ENCODE data around the gene DPP4.

DPP4 gene

DNA sequence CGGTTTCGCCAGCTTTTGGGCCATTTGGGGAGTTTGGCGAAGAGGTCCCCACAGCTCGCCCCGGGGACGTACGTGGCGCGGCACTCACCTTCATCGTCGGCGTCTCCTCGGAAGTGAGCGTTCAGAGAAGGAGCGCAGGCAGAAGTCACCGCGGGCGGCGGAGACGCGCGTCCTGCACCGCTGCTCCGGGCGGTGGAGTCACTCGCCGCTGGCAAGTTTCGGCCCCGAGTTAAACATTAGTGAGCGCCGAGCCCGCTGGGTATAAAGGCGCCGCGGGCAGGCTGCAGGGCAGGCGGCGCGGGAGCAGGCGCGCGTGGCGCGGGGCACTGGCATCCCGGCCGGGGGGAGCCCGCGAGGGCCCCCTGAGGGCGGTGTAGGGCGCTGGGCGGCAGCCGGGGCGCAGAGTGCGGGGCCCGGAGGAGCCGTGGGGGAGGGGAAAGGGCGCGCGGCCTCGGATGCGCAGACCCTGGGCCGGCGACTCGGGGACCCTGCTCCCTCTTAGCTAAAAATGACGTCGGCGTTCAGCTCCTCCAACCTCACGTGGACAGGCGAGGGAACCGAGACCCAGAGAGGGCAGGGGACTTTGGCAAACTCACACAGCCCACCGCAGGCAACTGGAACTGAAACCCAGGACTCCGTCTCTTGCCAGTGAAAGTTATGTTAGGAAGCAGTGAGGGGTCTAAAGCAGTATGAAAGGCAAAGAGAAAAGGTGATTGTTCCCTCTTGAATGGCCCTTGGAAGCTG, at the start of gene DPP4:
DPP4 (minus strand) TSS at position 328 of the 744 bp plus-strand sequence; CDS start at position 94, 234 bp downstream.
- DNase-seq: peak in 3 of 51 donors; percentile 2 to 19 (median 6)

DNA sequence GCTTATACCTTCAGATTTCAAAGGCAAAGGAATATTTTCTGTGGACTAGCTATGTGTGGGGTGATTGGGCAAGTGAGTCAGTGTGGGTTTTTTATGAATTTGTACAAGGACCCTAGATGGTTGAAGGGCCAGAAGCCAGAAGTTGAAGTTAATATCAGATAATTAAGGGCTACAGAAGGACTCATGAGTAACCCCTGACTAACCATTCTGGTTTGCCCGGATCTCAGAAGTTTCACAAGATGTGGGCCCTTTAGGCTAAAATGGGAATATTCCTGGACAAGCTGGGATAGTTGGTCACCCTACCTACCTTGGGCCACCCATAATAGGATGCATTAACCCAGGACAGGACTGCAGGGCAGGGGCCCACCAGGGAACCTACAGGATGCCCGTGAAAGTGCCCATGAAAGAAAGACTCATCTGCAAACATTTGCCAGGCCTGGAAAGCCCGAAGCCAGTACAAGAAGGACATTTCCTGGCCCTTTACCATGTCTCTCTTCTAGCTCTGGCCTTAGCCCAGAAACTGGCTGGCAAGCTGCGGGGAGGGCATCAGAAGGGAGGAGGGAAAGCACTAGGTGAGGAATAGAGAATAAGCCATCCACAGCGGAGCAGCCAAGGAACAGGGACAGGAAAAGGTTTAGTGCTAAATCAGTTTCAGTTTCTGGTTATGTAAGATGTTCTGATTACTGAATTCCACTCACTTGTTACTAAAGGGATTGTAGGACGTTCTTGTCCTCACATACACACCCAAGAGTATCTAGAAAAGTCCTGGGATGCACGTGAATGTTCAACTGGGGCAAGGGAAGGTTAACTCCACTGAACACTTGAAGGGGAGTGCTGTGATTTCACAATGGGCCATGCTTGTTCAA, 44.4 kb upstream of the DPP4 start:
- peak in 12 of 51 donors; percentile 0 to 34 (median 6) for DNase-seq

DNA sequence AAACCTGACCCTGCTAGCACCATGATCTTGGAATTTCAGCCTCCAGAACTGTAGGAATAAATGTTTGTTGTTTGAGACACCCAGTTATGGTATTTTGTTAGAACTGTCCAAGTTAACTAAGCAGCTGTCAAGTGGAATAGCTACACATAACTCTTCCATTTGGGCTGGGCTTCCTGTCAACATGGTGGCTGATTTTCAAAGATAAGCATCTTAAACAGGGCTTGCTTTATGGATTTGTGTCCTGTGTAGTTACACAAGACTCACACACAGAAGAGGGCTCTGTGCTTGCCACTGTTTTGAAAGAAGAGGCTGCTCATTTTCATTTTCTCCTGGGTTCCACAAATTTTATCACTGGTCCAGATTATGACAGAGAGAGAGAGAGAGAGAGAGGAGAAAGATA, 42.3 kb upstream of the DPP4 start:
- no peak for DNase-seq

DNA sequence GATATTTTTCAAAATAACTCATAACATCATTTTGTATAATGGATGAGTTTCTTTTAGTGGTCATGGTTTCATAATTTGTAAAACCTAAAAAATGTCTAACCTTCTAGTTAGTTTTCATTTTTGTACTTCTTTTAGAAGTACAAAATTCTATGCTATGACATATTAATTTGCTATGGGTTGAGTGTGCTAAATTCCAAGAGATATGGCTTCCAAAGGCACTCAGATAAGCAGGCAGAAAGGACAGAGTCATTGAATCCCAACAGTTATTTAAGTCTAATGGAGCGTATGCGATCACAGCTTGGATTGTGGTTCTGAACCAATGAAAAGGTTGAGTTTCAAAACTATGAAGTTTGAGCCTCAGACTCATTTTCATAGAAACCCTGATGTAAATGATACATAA, 41.1 kb upstream of the DPP4 start:
- no peak for DNase-seq

DNA sequence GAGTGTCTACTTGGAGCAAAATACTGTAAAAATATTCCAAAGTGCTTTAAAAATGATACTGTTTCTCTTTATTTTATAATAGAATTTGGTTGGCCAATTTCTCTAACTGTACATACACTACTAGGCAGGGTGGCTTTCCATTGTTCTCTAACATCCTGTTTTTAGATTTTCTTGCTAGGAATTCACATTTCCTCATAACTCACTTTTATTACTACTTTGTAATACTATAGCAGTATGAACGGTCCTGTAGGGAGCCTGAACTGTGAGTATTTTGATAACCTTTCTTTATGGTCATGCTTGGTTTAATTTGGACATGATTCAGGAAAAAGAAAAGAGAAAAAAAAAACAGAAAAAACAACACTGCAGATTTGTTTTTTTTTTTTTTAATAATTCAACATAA, 40.3 kb upstream of the DPP4 start:
- no peak for DNase-seq

DNA sequence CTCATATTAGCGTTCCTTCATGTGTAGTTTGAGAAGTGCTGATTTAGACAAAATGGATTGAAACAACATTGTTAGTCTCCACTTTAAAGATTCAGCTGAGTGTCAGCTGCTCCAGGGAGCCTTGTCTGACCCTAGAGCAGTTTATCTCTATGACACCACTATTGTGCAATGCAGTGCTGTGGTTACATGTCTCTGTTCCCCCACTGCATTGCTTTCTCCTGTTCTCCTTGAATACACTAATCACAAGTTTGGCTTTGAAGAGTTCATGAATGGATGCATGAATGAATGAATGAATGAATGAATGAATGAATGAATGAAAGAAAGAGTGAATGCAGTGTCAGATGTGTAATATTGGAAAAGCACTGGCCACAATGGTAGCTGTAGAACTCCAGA, 39.8 kb upstream of the DPP4 start:
- no peak for DNase-seq

DNA sequence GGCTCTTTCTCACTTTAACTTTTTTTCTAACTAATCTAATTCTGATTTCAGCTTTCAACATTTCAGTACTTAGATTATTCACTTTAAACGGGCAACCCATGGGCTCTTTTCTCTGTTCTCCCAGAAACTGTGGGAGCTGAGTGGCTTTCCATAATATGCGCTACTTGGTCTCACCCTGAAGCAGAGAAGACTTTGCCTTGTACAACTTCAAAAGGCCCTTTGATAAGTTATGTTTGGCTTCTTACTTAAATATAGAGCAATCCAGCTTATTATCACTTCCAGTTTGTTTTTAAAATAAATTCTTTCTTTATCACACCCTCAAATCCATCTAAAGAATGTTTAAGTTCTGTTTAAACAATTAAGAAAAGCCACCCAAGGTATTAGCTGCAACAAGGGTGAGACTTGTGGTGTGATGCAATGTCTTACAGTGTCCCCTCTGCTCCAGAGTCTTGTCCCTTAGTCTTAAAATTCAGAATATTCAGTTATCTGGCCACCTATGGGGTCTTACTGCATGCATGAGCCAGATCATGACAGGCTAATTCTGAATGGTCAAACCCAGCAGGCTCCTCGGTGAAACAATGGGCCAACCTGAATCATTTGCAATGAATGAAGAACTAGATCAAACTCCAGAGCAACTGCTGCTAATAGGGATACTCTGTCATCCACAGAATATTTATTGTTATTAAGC, 39.2 kb upstream of the DPP4 start:
- no peak for DNase-seq

DNA sequence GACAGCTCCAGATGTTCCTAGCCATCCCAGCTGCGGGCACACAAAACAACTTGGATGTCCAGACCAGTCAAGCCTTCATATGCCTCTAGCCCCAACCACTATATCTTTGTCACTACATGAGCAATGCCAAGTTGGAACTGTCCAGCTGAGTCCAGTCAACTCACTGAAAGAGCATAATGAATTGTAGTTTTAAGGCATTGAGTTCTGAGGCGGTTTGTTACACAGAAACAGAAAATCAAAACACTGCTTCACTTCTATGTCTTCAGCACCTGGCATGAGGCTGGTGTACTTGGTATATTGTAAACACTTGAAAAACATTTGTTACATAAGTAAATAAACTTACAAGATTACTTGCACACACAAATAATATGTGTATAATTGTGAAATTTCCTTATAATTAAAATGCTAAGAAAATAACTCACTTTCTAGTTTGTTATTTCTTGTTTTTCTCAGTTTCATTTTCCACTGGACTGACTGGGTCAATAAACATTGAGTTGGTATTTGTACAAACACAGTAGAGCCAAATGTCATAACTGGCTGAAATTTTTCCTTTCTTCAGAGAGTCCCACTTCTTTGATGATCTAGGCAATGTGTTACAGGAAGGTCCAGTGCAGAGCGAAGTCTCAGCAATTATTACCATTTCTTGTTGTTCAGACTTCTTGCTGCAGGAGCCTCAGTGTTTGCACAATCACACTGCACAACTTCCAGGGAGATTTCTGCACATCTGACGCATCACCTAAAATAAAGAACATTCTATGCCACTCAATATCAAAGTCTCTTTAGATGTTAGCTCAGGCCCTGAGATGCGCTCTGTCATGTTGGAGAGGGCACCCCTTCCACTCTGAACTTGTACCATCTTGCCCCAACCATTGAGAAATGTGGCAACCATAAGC, 38.2 kb upstream of the DPP4 start:
- no peak for DNase-seq

DNA sequence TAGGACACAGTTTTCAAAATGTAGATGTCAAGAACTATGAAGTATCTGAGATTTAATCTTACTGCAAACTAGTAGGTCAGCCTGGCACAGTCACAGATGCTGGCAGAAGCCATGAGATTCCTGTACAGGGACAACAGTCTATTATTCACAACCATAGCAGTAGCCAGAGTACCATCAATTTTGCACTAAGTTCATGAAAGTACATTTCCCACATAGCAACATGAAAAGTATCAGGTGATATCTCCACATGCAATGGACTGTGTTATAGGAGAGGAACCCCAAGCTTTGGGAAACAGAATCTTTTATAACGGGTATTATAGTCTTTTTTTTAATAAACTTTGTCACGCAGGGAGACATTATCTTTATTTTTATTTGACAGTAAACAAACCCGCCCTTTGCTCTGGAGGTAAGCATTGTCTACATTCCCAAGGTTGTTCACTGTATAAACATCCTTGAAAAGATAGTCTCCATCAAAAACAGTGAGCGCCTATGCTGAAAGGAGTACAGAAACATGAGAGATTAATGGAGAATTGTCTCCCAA, 33.4 kb upstream of the DPP4 start:
- DNase-seq: no peak

DNA sequence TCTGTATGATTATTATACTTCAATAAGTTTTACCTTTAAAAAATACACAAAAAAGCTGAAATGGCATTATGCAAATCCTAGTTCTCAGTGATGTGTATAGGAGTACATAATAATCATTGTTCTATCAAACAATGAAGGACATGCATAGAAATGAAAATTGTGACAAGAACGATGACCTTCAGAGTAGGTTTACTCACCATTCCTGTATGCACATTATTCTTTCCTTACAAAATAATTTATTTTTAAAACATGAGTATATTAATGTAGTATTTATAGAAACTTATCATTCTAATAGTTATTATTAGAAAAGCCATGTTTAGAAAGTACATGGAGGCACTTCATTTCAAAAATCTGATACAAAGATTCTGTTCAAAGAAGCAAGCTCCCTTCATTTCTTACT, 32.7 kb upstream of the DPP4 start:
- DNase-seq: no peak

DNA sequence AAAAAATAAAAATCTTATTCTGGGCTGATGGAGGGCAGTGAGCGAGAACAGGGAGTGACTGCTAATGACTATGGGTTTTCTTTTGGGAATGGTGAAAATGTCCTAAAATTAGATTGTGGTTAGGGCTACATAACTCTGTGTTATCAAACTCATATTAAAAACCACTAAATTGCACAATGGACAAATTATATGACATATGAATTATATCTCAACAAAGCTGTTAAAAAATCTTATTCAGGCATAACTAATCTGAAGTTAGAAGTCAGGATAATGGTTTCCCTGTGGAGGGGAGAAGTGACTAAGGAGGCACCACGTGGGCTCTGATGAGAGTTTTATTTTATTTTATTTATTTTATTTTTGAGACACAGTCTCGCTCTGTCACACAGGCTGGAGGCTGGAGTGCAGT, 32.1 kb upstream of the DPP4 start:
- DNase-seq: no peak

DNA sequence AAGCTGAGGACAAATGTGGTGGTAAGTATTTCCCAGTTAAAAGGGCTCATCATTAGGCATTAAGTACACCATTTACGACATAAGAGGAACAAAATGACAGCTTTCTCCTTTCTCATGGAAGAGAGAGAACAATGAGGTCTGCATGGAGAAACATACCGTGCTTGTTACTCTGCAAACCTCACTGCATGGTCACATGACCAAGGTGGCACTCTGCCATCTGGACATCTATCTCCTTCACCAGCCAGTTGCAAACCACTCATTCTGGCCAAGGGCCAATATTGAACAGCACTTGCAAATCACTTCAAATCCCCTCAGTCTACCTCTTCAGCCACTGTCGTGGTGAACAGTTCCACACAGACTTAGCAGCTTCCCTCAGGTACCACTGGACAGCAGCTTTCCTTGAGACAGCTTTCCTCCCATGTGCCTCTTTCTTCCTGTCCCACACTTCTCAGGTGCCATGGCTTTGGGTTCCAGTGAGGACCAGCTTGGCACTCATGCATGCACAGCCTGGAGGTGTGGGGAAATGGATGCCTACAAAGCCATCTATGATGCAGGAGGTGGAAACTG, 29.5 kb upstream of the DPP4 start:
- no peak for DNase-seq

DNA sequence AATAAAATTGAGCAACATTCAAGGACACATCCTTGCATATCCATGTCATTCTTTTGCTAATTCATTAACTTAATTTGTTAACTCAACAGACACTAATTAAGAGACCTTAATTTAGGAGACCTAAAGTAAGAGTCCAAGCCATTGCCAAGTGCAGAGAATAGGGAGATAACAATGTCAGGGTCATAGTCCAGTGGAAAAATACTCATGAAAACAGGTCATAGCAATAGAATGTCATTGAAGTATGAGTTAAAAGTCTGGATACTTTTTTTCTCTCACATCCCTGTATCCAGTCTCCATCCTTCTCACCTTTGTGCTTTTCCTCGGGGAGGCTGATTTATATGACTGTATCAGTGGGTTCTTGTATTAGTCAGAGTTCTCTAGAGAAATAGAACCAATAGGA, 26.6 kb upstream of the DPP4 start:
- no peak for DNase-seq

DNA sequence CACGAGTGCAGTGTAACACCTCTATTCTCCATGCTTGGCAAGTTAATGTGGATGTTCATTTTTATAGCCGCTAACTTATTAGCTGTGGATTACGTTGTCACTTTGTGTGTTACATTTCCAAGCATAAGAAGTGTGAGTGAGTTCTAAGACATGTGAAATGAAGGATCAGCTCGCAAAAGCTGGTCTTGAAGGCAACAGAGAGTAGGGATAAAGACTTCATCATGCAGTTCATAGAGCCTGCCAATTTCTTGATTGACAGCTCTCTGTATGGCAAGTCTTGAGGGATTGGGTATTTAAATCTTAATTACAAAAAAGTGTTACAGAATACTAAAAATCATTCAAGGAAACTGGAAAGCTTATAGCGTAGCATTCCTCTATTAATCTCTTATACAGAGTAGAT, 25.8 kb upstream of the DPP4 start:
- no peak for DNase-seq

DNA sequence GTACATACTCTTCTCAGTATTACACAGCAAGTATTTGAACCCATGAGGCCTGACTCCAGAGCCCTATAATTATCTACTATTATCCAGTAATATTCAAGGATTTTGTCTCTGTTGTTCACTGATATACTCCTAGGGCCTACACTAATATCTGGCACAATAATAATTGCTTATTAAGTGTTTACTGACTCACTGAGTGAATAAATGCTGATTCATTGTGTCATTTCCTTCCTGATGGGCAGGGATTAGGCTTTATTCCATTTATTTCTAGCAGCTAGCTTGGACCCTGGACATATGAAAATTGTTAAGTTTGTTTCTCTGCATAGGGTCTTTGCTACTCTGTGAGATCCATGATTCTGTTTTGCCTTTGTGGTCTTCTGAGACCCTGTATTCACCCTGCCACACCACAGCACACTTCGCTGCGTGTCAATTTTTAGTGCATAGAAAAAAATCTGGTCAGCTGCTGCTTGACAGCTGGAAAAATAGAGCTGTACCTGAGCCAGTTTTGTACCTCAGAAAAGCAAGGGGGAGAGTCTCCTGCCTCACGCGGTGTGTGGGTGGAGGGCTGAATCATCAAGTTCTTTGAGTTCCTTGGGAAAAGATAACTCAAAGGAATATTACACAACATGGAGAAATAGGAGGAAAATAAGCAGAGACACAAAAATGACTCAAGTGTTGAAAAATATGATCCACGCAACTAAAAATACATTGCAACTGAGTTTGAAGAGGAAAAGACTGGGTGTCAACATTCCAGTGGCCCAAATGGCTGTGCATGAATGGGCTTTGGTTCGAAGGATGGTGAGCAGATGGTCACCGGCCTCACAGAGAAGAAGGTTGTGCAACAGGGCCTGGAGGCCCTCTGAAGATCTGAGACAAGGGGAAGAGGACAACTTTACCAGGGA, 18.9 kb upstream of the DPP4 start:
- DNase-seq: peak in 2 of 51 donors; percentile 4 to 15

DNA sequence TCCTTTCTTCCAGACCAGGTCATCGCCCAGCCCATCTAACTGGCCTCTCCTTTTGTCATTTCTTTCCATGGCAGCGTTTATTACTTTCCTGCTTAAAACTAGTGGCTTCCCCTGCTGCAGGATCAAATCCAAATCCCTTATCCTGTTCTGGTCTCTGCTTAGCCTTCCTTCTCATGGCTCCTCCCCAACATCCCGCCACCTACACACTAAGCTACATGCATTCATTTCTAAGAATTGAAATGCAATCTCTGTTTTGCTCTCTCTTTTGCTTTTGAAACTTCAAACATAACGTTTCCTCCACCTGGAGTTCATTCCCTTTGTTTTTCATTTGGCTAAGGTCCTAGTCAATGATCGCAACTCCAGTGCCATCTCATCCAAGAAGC, 18.0 kb upstream of the DPP4 start:
- no peak for DNase-seq

DNA sequence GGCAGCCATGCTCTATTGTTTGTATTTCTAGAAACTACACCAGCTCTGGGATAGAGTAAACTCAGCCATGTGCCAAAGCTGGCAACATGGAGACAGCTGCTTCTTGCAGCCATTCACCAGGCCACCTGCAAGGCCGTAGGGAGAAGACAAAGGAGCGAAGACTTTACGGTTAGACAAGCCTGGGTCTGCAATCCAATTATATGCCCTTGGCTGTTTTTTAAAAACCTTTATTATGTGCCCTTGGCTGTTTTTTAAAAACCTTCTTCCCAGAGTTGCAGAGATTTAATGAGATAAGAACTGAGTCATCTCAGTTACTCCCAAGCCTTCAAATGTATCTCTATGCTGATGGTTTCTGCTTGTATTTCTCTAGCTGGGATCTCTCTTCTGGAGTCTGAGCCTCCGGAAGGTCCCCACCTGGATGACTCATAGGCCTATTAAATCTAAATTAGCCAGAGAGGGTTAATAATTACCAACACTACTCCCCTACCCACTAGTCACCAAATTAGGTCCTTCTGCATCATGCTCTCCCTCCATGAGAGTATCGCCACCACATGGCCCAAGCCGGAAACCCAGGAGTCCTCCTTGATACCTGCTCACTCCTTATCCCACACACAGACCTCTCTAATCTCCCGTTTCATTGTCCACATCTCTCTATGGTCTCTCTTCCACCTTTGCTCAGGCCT, 17.5 kb upstream of the DPP4 start:
- no peak for DNase-seq

DNA sequence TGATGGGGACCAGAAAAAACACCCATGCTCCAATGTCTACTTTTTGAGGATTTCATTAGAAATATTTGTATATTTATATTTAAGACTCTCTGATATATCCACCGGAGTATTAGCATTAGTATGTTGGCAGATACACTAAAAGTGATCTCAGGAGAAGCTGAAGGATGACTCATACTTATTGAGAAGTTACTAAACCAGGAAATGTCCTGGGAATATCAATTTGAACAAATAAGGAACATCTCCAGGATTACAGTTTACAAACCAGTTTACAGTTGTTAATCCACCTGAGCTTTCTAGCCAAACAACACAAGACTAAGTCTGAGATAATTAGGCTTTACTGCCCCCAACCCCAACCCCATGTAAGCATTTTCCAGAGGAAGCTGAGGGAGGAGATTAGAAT, 16.1 kb upstream of the DPP4 start:
- no peak for DNase-seq

DNA sequence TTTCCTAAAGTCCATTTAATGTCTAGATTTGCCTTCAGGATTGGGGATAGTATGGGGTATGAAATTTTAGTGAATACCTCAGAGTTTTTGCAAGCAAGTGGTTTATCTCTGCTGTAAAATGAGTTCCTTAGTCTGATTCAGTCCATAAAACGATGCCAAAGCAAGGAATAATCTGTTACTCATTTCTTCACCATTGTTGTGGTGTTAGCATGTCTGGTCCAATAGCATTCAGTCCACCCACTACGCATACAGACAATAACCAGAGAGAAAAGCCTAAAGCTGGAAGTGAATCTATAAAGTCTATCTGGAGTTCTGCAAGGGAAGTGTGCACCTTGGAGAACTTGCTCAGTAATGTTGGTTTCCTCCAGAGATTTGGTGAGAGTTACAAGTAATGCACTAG, 12.9 kb upstream of the DPP4 start:
- DNase-seq: no peak

Data from hypothalamus (tissue), 51 donors.